Measurements from ENCODE around the gene MYO16.

GRCh38 chr13:109206616-109207015 lies 577.2 kb downstream of the MYO16 start:
- TF ChIP-seq CTCF (conservative IDR thresholded peaks at IDR 0.05; ENCODE audit: low read depth, low read length) (no peak), POLR2A (IDR thresholded peaks at IDR 0.05; ENCODE audit: low read depth, low read length) (no peak), MXI1 (IDR thresholded peaks at IDR 0.05; ENCODE audit: borderline replicate concordance, low read depth, low read length) (no peak), MAZ (IDR thresholded peaks at IDR 0.05; ENCODE audit: borderline replicate concordance, low read depth, low read length) (no peak), RFX5 (IDR thresholded peaks at IDR 0.05; ENCODE audit: low read depth, low read length) (no peak), MAFK (IDR thresholded peaks at IDR 0.05; ENCODE audit: low read depth, low read length) (no peak), RAD21 (IDR thresholded peaks at IDR 0.05; ENCODE audit: low read length) (no peak), SMC3 (IDR thresholded peaks at IDR 0.05; ENCODE audit: low read depth, low read length) (no peak), USF2 (IDR thresholded peaks at IDR 0.05; ENCODE audit: low read depth, low read length) (no peak), CEBPB (IDR thresholded peaks at IDR 0.05; ENCODE audit: low read depth, low read length) (no peak), FOS (IDR thresholded peaks at IDR 0.05; ENCODE audit: low read depth, low read length) (no peak), BHLHE40 (IDR thresholded peaks at IDR 0.05; ENCODE audit: low read depth, low read length) (no peak), ELK1 (IDR thresholded peaks at IDR 0.05; ENCODE audit: borderline replicate concordance, low read depth, low read length) (no peak), NFE2L2 (IDR thresholded peaks at IDR 0.05; ENCODE audit: low read depth, low read length) (no peak)
